Colonic mucosa (tissue), 4 donors: Measurements from ENCODE around the gene PCDHGB4. TPM values are rescaled to one million over a fixed set of nuclear protein-coding genes. Genes with fewer than 3 reads are reported as not detected.
"Not testable (repeated sequence)": the region's sequence is repeated elsewhere in the genome, so short reads cannot be mapped to it uniquely, and the experiment has no call there.

Experiments
- DNase-seq: peaks from one replicate; pipeline ENCODE4 v3.0.0-alpha.2; 2020
- H3K27ac ChIP-seq: fragments of 200-600 bp; one replicate; pipeline ENCODE4 v1.8.0; 2021
- H3K27me3 ChIP-seq: fragments of 200-600 bp; one replicate; pipeline ENCODE4 v1.8.0; 2021
- H3K36me3 ChIP-seq: fragments of 200-600 bp; one replicate; pipeline ENCODE4 v1.8.0; 2021
- H3K4me1 ChIP-seq: fragments of 200-600 bp; one replicate; pipeline ENCODE4 v1.8.0; 2021; ENCODE audit warnings: mild to moderate bottlenecking
- H3K4me3 ChIP-seq: fragments of 200-600 bp; one replicate; pipeline ENCODE4 v1.8.0; 2021
- H3K9ac ChIP-seq, 2 donors: one replicate each; pipeline ENCODE4 v1.7.0; 2013; ENCODE audit warnings: control low read depth in 2 of 2, low read depth in 2 of 2, low read length in 2 of 2
- H3K9me3 ChIP-seq: fragments of 200-600 bp; one replicate; pipeline ENCODE4 v1.8.0; 2021
- CTCF ChIP-seq: fragments of 200-600 bp; IDR thresholded peaks from one replicate; pipeline ENCODE4 v1.8.0; 2022; ENCODE audit warnings: antibody characterized with exemption, mild to moderate bottlenecking
- intact Hi-C: fragments of 100-400 bp; cut with DNase I; formaldehyde crosslinking; loops from one replicate; pipeline ENCODE4 v1.14.1; 2022
- total RNA-seq, 2 donors: library from RNA; stranded (reverse); fragmentation: NEBNext Ultra II Directional in 1 of 2; extraction: Animal tissue kit (Norgen Biotek cat#: 25700) in 1 of 2; gene quantifications; one replicate each; pipeline ENCODE4 v1.2.1, GENCODE V29; 2021
- donor health status: healthy.
- donor health status: DM: no; HTN: no; CAD: no.
- donor health status: DM: no; HTN: no; CAD: no.

Gene PCDHGB4
- total RNA-seq, 2 donors from 2014 or later = 0.69 to 0.96 TPM

DNA sequence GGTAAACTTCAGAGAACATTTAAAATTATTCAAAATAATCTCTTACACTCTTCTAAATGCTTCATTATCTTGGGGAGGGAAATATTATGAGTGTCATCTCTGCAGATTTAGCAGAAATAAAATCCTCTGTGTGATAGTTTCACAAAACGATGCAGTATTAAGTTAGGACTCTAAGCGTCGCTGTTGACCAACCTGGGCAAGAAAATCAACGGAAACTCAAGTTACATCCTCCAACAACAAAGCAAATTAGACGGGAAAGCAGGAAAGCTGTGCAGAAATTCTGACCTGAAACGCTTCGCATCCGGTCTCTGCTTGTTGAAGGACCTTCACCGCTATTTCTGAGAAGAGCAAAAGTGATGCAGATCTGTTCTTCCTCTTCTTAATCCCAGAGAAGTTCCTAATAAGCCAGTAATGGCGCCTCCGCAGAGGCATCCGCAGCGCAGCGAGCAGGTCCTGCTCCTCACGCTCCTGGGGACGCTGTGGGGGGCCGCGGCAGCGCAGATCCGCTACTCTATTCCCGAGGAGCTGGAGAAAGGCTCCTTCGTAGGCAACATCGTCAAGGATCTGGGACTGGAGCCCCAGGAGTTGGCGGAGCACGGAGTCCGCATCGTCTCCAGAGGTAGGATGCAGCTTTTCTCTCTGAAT is 13.7 kb upstream of the PCDHGB4 start, which contains the start of gene PCDHGA6:
Gene PCDHGA6 (plus strand): TSS at position 219 of the 645 bp plus-strand sequence. CDS start 193 bp downstream, at position 412.
- Histone ChIP-seq H3K27ac (no peak within 1 kb of the TSS), H3K36me3 (no peaks in the 10 kb centered on the region), H3K27me3 (no peaks in the 10 kb centered on the region), H3K4me1 (no peaks in the 10 kb centered on the region), H3K4me3 (no peak within 1 kb of the TSS), H3K9ac (no peak within 1 kb of the TSS), H3K9me3 (peaks cover 13% of the 10 kb centered on the region)
- intact Hi-C loops = no loop called here
- no peak for DNase-seq
- TF ChIP-seq CTCF = no peak

GRCh38 chr5:141374627-141375026 is 12.9 kb upstream of the PCDHGB4 start:
- Histone ChIP-seq H3K4me1 (no peaks in the 10 kb centered on the region), H3K9ac (no peak overlapping the region), H3K36me3 (no peaks in the 10 kb centered on the region), H3K4me3 (no peak overlapping the region), H3K9me3 (peaks cover 13% of the 10 kb centered on the region), H3K27ac (no peak overlapping the region), H3K27me3 (no peaks in the 10 kb centered on the region)
- no peak for DNase-seq
- intact Hi-C loops = no loop called here
- no peak for TF ChIP-seq CTCF

GRCh38 chr5:141375444-141376155 is 11.9 kb upstream of the PCDHGB4 start:
- H3K36me3 ChIP-seq, H3K4me3 ChIP-seq, H3K4me1 ChIP-seq, intact Hi-C loops, H3K9ac ChIP-seq, H3K27ac ChIP-seq, DNase-seq, H3K27me3 ChIP-seq: not testable (repeated sequence)
- H3K9me3 ChIP-seq = peaks cover 13% of the 10 kb centered on the region

DNA sequence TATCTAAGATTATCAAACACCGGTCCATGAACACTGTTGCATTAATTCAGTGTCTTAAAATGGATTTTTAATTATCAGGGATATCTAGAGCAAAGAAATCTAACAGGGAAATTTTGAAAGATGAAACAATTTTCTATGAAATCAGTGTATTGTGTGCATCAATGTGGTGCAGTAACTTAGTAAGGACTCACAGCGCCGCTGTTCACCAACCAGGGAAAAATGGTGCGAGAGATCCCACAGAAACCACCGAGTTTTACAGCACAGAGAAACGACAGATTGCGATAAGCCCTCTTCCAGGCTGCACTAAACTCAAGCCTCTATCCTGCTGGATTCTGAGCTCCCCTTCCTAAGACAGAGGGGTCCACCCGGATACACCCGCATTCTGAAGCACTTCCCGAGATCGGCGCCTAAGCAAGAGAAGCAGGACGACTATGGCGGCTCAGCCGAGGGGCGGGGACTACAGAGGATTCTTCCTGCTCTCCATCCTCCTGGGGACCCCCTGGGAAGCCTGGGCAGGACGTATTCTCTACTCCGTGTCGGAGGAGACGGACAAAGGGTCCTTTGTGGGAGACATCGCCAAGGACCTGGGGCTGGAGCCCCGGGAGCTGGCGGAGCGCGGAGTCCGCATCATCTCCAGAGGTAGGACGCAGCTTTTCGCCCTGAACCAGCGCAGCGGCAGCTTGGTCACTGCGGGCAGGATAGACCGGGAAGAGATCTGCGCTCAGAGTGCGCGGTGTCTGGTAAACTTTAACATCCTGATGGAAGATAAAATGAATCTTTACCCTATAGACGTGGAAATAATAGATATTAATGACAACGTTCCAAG is 4.8 kb upstream of the PCDHGB4 start, which contains the start of gene PCDHGA7:
Gene PCDHGA7 (plus strand): TSS at position 274 of the 826 bp plus-strand sequence. CDS start 158 bp downstream, at position 432.
- DNase-seq = no peak
- no peak for TF ChIP-seq CTCF
- intact Hi-C loops = no loop called here
- H3K9me3 ChIP-seq = peaks cover 3% of the 10 kb centered on the region
- peak within 1 kb of the TSS; percentile 21 for H3K4me3 ChIP-seq
- no peaks in the 10 kb centered on the region for H3K36me3 ChIP-seq
- H3K27me3 ChIP-seq = no peaks in the 10 kb centered on the region
- H3K9ac ChIP-seq = no peak within 1 kb of the TSS
- H3K27ac ChIP-seq = no peak within 1 kb of the TSS
- no peaks in the 10 kb centered on the region for H3K4me1 ChIP-seq

DNA sequence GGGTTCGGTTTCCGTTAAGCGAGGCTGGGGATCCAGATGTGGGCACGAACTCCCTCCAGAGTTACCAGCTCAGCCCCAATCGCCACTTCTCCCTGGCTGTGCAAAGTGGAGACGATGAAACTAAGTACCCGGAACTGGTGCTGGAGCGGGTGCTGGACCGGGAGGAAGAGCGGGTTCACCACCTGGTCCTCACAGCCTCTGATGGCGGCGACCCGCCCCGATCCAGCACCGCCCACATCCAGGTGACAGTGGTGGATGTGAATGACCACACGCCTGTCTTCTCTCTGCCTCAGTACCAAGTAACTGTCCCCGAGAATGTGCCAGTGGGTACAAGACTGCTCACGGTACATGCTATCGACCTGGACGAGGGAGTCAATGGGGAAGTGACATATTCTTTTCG is 4.2 kb upstream of the PCDHGB4 start:
- Histone ChIP-seq H3K9me3 (peaks cover 3% of the 10 kb centered on the region), H3K4me3 (no peak overlapping the region), H3K27me3 (no peaks in the 10 kb centered on the region), H3K27ac (no peak overlapping the region), H3K4me1 (no peaks in the 10 kb centered on the region), H3K9ac (no peak overlapping the region), H3K36me3 (no peaks in the 10 kb centered on the region)
- no peak for DNase-seq
- intact Hi-C loops = no loop called here
- no peak for TF ChIP-seq CTCF
